ENCODE data around the gene NFIA.

The NFIA gene

GRCh38 chr1:61506236-61506635 lies 423.9 kb downstream of the NFIA start:
- Mint-ChIP-seq H3K36me3 (ENCODE audit: low read depth) (no peaks in the 10 kb centered on the region), H3K27ac (no peak overlapping the region), H3K4me1 (ENCODE audit: low read depth) (no peaks in the 10 kb centered on the region), H3K4me3 (no peak overlapping the region), H3K27me3 (peaks cover 16% of the 10 kb centered on the region), H3K9me3 (no peaks in the 10 kb centered on the region)
- no peak for DNase-seq

- no peaks in the 10 kb centered on the region for H3K4me1 Mint-ChIP-seq (ENCODE audit: low read depth)
- DNase-seq: no peak
- no peak overlapping the region for H3K4me3 Mint-ChIP-seq
- no peak overlapping the region for H3K27ac Mint-ChIP-seq
- H3K27me3 Mint-ChIP-seq: peaks cover 16% of the 10 kb centered on the region
- H3K9me3 Mint-ChIP-seq: no peaks in the 10 kb centered on the region
- H3K36me3 Mint-ChIP-seq (ENCODE audit: low read depth): no peaks in the 10 kb centered on the region
Observed at GRCh38 chr1:61506944-61507500, 424.7 kb downstream of the NFIA start.
